OCI-M2 (cell line): ENCODE measurements around the gene HKDC1.
"Not testable (repeated sequence)": the region's sequence is repeated elsewhere in the genome, so short reads cannot be mapped to it uniquely, and the experiment has no call there.

Experiments used
- DNase-seq: peaks from one replicate; lab custom pipeline; 2025; ENCODE audit not compliant: unreplicated experiment; lab: John Stamatoyannopoulos, UW

HKDC1 gene

DNA sequence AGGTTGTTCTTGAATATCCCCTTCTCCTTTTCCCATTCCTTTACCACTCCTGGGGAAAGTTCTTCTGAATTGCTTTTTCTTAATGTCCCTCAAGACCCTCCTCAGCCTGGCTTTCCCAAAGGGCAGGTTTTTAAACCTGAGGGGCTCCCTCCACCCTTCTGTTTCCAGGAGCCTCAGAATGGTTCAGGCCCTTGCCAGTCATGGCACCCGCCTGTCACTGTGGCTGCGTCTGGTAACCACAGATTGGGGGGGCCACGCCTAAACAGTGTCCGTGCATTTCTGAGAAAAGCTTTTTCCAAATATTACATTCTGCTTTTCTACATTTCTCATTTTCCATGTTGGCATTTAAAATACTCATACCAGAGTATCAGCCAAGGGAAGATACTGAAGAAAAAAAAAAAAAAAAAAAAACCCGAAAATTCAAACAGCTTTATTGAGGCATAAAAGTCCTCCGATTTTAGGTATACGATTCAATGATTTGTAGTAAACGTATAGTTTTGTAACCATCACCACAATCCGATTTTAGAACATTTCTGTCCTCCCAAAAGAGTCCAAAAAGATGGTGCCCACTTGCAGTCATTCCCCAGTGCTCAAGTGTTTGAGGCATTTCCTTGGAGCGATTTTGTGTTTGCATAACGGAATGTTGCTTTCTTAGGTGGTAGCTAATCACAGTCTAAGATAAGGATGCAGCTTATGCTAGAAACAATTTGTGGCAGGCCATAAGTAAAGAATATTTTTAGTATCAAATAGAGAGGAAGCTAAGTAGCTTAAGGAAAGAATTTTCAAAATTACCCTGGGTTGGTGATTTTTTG is 22.1 kb downstream of the HKDC1 start:
- DNase-seq, result no peak

DNA sequence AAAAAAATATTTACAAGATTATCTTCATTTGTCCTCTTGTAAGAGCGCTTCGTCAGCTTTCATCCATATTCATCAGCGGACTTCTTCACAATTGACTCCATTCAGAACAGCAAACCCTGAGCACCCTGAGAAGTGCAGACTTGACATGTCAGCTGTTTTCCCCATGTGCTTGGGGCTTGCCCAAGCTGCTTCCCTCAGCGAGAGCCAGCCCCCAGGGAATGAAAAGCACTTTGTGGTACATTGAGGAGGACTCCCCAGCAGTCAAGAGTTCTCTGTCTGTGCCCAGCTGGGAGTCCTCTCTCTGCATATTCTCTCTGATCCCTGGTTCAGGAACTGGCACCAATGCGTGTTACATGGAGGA is 22.7 kb downstream of the HKDC1 start:
- DNase-seq, result no peak

DNA sequence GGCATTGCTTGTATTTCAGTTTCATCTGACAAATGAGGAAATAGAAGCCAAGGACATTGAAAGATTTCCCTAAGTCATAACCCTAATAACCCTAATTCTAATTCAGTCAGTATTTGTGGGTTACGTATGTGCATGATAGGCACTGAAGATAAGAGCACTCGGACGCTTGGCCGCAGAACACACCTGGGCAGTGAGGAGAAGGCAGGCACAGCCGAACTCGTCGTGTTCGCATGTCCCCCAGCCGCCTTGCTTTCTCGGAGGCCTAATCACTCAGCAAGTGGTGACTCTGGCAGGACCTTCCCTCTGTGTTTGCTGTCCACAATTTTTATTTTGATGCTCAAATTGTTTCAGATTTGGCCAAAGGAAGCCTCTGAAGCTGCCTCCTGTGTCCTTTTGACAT is 23.7 kb downstream of the HKDC1 start:
- DNase-seq, result no peak

DNA sequence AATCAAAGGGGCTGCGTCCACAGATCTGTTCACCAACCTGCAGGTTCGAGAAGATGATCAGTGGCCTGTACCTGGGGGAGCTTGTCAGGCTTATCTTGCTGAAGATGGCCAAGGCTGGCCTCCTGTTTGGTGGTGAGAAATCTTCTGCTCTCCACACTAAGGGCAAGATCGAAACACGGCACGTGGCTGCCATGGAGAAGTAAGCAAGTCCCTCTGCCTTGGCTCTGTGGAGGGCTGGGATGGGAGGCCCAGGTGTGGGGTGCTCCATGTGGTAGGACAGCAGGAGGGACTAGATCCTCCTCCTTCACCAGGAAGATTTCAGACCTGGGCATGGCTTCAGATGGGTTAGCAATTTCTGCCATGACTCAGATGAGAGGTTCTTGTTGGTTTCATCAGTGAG is 25.9 kb downstream of the HKDC1 start:
- no peak for DNase-seq

DNA sequence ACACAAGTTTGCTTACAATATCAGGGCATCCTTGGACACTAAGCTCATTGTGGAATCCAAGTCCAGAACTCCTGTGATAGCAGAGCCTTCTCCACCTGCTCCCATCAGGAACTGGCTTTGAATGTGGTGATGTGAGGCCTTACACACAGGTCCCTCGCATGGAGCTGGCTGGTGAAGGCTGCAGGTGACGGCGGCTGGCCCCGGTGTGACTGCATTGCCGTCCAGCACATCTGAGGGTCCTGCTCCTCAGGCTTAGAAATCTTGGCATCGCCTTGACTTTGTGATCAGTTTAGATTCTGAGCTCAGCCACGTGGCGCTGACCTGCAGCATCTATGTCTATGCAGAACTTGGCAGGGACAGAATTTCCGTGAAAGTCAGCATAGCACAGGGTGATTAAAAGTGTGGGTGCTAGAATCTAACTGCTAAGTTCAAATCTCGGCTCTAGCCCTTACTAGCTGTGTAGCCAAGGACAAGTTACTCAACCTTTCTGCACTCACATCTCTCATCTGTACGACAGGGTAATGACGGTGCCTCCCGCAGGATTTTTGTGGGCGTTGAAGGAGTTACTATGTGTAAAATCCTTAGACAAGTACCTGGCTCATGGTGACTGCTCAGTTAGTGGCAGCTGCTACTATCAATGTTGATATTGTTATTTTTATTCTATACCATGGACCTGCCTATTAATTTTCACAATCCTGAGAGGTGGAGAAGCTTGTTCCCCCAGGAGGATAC is 26.6 kb downstream of the HKDC1 start:
- DNase-seq, result no peak

DNA sequence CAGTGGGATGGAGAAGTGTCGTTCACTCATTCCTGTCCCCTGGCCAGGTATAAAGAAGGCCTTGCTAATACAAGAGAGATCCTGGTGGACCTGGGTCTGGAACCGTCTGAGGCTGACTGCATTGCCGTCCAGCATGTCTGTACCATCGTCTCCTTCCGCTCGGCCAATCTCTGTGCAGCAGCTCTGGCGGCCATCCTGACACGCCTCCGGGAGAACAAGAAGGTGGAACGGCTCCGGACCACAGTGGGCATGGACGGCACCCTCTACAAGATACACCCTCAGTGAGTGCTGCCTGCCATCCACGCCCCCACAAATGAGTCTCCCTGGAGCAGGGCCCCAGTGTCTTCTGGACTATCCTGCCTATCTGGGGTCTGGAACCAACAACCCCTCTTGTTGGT is 27.2 kb downstream of the HKDC1 start:
- DNase-seq, result no peak

DNA sequence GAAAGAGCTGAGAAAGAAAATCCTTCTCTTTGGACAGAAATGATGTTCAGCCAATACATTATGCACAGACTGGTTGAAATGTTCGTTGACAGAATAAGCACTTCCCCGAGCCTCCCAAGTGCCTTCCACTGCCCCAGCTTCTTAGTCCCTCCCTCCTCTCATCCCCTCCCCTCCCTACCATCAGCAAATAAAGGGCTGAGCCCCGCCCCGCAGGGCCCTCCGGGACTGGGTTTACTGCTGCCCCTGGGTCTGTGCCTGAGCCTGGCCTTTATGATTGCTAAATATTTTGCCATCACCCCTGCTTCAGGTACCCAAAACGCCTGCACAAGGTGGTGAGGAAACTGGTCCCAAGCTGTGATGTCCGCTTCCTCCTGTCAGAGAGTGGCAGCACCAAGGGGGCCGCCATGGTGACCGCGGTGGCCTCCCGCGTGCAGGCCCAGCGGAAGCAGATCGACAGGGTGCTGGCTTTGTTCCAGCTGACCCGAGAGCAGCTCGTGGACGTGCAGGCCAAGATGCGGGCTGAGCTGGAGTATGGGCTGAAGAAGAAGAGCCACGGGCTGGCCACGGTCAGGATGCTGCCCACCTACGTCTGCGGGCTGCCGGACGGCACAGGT is 28.1 kb downstream of the HKDC1 start:
- no peak for DNase-seq

DNA sequence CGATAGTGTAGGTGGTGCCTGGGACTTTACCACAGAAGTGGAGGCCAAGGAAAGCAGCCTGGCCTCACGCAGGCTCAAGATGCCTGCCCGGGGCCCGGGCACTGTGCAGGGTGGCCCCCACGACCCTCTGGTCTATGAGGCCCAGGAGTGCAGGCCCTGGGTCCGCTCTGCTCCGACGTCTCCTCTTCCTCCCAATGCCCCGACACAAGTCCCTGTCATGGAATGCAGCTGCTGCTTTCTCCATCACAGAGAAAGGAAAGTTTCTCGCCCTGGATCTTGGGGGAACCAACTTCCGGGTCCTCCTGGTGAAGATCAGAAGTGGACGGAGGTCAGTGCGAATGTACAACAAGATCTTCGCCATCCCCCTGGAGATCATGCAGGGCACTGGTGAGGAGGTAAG is 29.9 kb downstream of the HKDC1 start:
- no peak for DNase-seq

DNA sequence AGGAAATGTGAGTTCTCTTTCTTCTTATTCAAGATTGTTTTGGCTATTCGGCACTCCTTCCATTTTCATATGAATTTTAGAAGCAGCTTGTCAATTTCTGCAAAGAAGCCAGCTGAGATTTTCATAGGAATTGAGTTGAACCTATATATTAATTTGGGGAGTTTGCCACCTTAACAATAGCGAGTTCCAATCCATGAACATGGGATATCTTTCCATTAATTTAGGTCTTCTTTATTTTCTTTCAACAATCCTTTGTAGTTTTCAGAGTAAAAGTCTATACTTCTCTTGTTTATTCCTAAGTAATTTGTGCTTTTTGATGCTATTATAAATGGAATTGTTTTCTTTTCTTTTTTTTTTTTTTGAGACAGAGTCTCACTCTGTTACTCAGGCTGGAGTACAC is 31.3 kb downstream of the HKDC1 start:
- not testable (repeated sequence) for DNase-seq

DNA sequence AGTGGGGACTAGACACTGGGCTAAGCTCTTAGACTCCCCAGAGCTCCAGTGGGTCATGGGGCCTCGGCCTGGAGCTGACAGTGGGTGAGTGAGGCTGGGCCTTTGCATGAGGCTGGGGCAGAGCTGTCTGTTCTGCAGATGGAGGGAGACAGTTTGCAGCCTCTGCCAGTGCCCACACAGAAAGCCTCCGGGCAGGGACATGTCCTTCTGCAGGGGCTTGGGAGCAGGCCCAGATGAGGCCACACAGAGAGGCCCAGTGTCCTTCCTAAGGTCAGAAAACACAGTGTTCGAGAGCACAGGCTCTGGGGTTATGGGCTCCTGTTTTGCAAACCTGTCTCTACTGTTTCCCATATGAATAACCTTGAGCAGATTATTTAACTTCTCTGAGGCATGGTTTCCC is 33.0 kb downstream of the HKDC1 start:
- no peak for DNase-seq

DNA sequence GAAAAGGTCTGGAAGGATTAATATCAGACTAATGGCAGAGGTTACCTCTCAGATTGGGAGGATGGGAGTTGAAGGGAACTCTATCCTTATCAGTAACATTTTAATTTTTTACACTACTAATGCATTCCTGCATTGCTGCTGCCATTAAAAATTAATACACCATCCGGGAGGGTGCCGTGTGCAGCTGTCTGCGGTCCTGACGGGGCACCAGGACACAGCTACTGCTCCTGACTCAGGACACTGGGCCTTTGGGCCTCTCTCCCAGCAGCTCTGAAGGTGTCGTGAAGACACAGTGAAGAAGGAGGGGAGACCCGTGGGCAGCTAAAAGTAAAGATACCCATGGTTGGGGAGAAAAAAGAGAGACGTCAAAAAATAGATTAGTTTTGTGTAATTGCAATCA is 34.7 kb downstream of the HKDC1 start:
- DNase-seq, result no peak

DNA sequence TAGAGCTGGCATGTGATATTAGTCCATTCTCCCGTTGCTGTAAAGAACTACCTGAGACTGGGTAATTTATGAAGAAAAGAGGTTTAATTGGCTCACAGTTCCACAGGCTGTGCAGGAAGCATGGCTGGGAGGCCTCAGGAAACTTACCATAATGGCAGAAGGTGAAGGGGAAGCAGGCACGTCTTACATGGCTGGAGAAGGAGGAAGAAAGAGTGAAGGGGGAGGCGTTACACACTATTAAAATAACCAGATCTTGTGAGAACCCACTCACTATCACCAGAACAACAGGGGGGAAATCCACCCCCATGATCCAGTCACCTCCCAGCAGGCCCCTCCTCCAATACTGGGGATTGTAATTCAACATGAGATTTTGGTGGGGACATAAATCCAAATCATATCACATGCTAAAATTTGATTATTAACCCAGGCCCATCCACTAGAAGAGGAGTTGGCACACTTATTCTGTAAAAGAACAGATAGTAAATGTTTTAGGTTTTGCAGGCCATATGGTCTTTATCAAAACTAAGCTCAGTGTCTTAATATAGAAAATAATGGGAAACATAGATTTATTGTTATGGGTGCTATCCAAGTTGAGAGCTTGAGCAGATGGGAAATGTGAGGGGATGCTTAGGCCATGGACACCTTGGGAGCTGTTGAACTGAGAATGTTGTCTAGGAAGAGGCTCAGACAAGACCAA is 39.6 kb downstream of the HKDC1 start:
- DNase-seq, result no peak

DNA sequence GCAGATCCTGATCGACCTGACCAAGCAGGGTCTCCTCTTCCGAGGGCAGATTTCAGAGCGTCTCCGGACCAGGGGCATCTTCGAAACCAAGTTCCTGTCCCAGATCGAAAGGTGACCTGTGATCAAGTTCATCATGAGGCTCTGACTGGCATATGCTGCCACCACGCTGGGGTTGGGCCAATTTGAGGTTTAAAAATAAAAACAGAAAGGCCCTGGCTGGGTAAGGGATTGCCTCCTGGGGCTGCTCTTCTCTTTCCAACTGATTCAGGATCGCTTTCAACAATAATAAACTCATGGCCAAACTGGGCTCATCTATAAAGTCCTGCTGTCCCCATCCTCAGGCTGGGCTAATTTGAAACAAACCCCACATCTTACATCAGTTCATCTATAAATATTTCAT is 41.1 kb downstream of the HKDC1 start:
- no peak for DNase-seq

DNA sequence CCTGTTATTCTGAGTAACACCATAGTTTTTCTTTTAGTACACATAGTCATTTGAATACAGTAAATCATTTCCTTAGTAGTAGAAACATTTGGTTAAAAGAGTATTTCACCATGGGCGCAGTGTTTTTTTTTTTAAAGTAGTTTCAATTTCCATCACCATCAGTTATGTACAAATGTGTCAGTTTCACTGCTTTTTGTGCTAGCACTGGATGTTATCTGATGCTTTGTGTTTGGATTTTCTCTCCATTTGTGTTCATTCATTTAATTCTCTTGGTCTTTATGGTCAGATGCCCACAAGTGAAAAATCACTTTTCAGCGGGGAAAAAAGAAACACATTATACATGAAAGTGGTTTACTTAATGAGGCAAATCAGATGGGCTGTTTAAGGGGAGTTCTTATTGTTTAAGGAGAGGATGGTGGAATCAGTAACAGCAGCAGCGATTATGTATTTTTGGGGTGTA is 42.2 kb downstream of the HKDC1 start:
- no peak for DNase-seq

DNA sequence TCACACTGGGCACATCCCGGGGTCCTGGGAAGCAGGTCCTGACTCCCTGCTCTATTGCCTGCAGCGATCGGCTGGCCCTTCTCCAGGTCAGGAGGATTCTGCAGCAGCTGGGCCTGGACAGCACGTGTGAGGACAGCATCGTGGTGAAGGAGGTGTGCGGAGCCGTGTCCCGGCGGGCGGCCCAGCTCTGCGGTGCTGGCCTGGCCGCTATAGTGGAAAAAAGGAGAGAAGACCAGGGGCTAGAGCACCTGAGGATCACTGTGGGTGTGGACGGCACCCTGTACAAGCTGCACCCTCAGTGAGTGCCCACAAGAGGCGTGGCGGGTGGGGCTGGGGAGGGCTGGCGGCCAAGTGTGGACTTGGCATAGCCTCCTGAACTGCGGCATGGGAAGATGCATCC is 45.4 kb downstream of the HKDC1 start:
- DNase-seq, result no peak

DNA sequence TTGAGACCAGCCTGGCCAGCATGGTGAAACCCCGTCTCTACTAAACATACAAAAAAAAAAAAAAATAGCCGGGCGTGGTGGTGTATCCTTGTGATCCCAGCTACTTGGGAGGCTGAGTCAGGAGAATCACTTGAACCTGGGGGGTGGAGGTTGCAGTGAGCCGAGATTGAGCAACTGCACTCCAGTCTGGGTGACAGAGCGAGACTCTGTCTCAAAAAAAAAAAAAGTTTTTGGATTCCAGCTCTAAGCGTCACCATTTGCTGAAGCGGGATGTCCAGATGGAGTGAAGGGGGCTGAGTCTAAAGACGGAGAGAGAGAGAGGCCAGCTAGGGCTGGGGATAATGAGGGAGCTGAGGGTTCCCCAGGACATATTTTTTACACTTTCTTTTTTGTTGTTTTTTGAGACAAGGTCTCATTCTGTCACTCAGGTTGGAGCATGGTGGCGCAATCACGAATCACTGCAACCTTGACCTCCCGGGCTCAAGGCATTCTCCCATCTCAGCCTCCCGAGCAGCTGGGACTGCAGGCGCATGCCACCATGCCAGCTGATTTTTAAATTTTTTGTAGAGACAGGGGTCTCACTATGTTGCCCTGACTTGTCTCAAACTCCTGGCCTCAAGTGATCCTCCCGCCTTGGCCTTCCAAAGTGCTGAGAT is 48.8 kb downstream of the HKDC1 start:
- no peak for DNase-seq

DNA sequence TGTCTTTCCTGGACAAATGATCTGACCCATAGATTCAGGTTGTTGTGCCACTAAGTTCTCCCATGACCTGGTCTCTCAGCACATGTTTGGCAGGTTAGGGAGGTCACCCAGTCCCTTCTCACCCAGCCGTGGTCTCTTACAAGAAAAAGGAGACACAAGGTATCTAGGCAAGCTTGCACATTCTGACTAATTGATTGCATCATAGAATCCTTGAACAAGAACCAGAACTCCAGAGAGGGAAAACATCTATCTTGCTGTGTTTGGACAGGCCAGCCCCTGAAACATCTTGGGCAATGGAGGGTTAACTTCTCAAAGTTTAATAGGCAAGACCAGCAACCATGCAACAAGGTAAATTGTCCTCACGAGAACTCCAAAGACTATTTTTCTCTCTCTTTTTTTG is 49.6 kb downstream of the HKDC1 start:
- DNase-seq, result no peak

DNA sequence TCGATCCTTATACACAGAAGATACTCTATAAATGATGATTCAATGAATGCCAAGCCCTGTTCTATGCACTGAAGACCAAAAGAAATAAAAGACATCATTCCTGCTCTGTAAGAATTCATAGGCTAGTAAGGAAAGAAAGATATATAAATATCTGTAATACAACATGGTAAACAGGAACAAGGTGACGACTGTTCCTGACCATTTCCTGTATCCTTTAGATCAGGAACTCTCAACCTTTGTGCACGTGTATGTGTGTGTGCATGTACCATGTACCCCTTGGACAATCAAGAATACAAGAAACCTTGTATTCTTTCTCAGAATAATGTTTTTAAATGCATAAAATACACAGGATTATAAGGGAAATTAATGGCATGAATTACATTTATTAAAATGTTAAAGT is 50.9 kb downstream of the HKDC1 start:
- DNase-seq, result no peak

DNA sequence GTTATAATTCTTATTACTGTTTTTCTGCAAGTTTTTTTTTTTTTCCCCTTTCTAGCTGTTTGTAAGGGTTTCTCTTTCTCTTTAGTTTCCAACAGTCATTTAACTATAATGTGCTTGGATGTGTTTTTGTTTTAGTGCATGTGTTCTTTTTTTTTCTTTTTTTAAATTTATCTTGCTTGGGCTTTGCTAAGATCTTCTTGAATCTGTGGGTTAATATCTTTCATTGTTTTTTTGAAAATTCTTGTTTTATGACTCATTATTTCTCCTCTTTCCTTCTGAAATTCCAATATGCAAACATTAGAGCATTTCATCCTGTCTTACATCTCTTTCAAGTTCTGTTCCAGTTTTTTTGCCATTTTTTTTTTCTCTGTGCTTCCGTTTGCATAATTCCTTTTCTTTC is 52.5 kb downstream of the HKDC1 start:
- no peak for DNase-seq

DNA sequence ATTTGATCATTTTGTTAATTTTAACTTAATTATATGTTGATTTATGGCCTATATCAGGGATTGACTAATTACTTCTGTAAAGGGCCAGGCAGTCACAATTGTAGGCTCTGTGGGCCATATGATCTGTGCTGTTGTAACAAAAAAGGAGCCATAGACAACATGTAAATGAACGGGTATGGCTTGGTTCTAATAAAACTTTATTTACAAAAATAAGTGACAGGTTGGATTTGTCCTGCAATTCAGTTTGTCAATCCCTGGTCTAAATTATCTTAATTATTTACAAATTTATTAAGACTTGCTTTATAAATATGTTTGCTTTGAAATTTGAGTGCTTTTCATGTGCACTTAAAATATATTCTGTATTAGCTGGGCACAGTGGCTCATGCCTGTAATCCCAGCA is 55.3 kb downstream of the HKDC1 start:
- no peak for DNase-seq

DNA sequence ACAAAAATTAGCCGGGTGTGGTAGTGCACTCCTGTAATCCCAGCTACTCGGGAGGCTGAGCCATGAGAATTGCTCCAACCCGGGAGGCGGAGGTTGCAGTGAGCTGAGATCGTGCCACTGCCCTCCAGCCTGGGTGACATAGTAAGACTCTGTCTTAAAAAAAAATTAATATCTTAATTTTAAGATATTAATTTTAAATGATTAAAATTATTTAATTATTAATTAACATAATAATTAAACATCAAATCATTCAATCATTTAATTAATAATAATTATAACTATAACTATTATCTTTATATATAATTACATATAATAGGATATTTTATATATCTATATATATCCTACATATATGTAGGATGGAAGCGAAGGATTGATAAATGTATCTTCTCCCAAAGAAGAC is 56.4 kb downstream of the HKDC1 start:
- no peak for DNase-seq
